Parathyroid adenoma (tissue), 2 donors: Measurements from ENCODE around the gene PRR15.

ENCODE experiments used
- H2AFZ ChIP-seq: fragments of 300-600 bp; sonication (generic); one replicate; pipeline ENCODE4 v1.7.0; 2017; ENCODE audit warnings: antibody characterized with exemption, mild to moderate bottlenecking
- H3K27ac ChIP-seq: fragments of 300-600 bp; sonication (generic); one replicate; pipeline ENCODE4 v1.7.0; 2017
- H3K27me3 ChIP-seq: fragments of 300-600 bp; sonication (generic); one replicate; pipeline ENCODE4 v1.7.0; 2017; ENCODE audit warnings: low read length; ENCODE audit not compliant: control insufficient read depth, insufficient read depth
- H3K36me3 ChIP-seq: fragments of 300-600 bp; sonication (generic); one replicate; pipeline ENCODE4 v1.7.0; 2017; ENCODE audit warnings: low read length; ENCODE audit not compliant: control insufficient read depth, insufficient read depth
- H3K4me1 ChIP-seq: fragments of 300-600 bp; sonication (generic); one replicate; pipeline ENCODE4 v1.7.0; 2017; ENCODE audit warnings: control low read depth
- H3K4me2 ChIP-seq: fragments of 300-600 bp; sonication (generic); one replicate; pipeline ENCODE4 v1.7.0; 2017; ENCODE audit warnings: low read length
- H3K4me3 ChIP-seq: fragments of 300-600 bp; sonication (generic); one replicate; pipeline ENCODE4 v1.7.0; 2017; ENCODE audit warnings: low read depth, low read length
- H3K79me2 ChIP-seq: fragments of 300-600 bp; sonication (generic); one replicate; pipeline ENCODE4 v1.7.0; 2017; ENCODE audit warnings: control low read depth
- H3K9ac ChIP-seq: fragments of 300-600 bp; sonication (generic); one replicate; pipeline ENCODE4 v1.7.0; 2017; ENCODE audit warnings: mild to moderate bottlenecking
- H3K9me3 ChIP-seq: fragments of 300-600 bp; sonication (generic); one replicate; pipeline ENCODE4 v1.7.0; 2017; ENCODE audit warnings: low read length; ENCODE audit not compliant: control insufficient read depth
- TF ChIP-seq, protein P1 (sequence below): fragments of 300-600 bp; sonication (generic); IDR thresholded peaks from one replicate; pipeline ENCODE4 v1.7.0; 2017; ENCODE audit warnings: antibody characterized with exemption, mild to moderate bottlenecking
- donor health status: primary hyperparathyroidism.

PRR15 gene

DNA sequence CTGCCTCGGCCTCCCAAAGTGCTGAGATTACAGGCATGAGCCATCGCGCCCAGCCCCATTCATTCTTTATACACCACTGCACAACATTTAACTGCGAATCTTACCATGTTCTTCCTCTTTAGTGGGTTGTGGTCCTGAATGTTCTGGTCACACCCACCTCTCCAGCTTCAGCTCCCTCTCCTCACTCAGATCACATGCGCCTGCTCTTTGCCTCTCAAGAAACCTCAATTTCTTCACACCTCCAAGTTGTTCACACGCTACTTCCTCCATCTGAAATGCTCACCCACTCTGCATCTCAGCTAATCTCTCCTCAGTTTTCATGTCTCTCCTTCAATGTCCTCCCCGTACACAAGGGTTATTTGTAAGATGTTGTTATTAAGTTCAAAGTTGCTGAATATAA is 2.4 kb upstream of the PRR15 start:
- Histone ChIP-seq H3K9me3 (no peaks in the 10 kb centered on the region), H3K79me2 (no peaks in the 10 kb centered on the region), H3K9ac (no peak overlapping the region), H3K4me2 (no peak overlapping the region), H3K4me1 (no peaks in the 10 kb centered on the region), H3K27ac (no peak overlapping the region), H3K27me3 (no peaks in the 10 kb centered on the region), H3K4me3 (no peak overlapping the region), H3K36me3 (no peaks in the 10 kb centered on the region), H2AFZ (no peak overlapping the region)
- TF ChIP-seq, protein P1, sequence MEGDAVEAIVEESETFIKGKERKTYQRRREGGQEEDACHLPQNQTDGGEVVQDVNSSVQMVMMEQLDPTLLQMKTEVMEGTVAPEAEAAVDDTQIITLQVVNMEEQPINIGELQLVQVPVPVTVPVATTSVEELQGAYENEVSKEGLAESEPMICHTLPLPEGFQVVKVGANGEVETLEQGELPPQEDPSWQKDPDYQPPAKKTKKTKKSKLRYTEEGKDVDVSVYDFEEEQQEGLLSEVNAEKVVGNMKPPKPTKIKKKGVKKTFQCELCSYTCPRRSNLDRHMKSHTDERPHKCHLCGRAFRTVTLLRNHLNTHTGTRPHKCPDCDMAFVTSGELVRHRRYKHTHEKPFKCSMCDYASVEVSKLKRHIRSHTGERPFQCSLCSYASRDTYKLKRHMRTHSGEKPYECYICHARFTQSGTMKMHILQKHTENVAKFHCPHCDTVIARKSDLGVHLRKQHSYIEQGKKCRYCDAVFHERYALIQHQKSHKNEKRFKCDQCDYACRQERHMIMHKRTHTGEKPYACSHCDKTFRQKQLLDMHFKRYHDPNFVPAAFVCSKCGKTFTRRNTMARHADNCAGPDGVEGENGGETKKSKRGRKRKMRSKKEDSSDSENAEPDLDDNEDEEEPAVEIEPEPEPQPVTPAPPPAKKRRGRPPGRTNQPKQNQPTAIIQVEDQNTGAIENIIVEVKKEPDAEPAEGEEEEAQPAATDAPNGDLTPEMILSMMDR: no peak

DNA sequence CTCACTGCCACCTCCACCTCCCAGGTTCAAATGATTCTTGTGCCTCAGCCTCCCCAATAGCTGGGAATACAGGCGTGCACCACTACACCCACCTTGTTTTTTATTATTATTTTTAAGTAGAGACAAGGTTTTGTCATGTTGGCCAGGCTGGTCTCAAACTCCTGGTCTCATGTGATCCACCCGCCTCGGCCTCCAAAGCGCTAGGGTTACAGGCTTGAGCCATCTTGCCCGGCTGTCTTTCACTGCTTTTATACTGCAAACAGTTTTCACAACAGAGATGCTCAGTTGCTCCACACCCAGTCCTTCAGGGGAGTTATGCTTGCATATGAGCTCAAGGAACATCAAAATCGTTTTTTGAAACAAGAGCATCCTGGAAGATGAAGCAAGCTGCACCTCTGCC is 1.3 kb upstream of the PRR15 start:
- Histone ChIP-seq H3K36me3 (no peaks in the 10 kb centered on the region), H3K27me3 (no peaks in the 10 kb centered on the region), H3K4me2 (no peak overlapping the region), H3K79me2 (no peaks in the 10 kb centered on the region), H2AFZ (no peak overlapping the region), H3K4me1 (no peaks in the 10 kb centered on the region), H3K9me3 (no peaks in the 10 kb centered on the region), H3K9ac (no peak overlapping the region), H3K4me3 (no peak overlapping the region), H3K27ac (no peak overlapping the region)
- TF ChIP-seq, protein P1: no peak

DNA sequence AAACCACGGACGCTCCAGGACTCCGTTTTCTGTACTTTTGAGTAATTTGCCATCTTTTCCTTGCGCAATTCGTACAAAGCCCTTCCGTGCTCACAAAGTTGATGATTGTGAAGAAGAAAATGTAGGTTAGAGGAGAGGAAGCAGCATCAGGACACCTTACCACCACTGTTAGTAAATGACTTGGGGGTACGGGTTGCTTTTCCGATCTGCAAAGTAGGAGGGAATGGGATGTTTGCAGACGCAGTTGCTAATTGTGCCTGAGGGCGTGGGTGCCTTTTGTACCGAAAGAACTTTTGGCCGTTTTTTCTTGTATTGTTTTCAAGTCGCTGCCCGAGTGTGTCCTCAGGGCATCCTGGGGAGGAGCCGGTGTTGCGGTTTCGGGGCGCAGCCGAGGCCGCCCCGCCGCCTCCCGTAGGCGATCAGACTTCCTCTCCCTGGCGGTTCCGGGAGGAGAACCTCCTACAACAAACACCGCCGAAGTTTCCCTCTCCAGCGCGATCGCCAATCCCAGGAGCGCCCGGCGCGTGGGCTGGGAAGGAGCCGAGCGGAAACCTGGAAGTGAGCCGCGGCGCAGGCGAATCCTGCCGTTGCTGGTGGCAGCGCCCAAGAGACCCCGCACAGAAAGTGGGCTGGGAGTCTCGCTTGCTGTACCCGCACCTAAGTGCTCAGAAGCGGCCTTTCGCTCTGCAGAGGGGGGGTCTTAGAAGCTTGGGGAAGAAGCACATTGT is 1.0 kb downstream of the PRR15 start:
- Histone ChIP-seq H3K9ac (no peak overlapping the region), H3K4me1 (no peaks in the 10 kb centered on the region), H3K27ac (peak overlapping the region; percentile 9)

DNA sequence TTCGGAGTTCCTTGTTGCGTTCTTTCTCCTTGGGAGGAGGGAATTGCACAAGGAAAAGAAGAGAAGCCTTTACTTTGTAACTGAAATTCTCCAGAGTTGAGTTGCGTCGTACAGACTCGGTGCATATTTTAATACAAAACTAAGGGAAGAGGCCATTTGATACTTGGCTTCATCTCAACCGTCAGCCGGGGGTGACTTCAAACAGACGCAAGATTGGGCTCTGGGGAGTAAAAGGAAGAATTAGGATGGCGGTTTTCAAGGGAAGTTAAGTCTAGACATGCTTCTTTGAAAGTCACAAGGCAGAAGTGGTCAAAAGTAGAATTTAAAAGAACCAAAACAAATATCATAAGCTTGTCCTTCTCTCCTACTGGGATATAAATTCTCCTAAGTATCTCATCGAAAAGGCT is 1.6 kb downstream of the PRR15 start:
- H3K9ac ChIP-seq: no peak overlapping the region
- no peaks in the 10 kb centered on the region for H3K79me2 ChIP-seq
- peak overlapping the region; percentile 93 for H3K4me2 ChIP-seq
- peak overlapping the region; percentile 72 for H2AFZ ChIP-seq
- H3K4me1 ChIP-seq: no peaks in the 10 kb centered on the region
- TF ChIP-seq, protein P1: no peak
- no peaks in the 10 kb centered on the region for H3K27me3 ChIP-seq
- H3K4me3 ChIP-seq: peak overlapping the region; percentile 69
- no peaks in the 10 kb centered on the region for H3K36me3 ChIP-seq
- no peaks in the 10 kb centered on the region for H3K9me3 ChIP-seq
- no peak overlapping the region for H3K27ac ChIP-seq

More for the DNA sequence above, 1.0 kb downstream of the PRR15 start:
- no peaks in the 10 kb centered on the region for H3K79me2 ChIP-seq
- H2AFZ ChIP-seq: peak overlapping the region; percentile 72
- TF ChIP-seq, protein P1: no peak
- H3K27me3 ChIP-seq: no peaks in the 10 kb centered on the region
- no peaks in the 10 kb centered on the region for H3K9me3 ChIP-seq
- H3K4me3 ChIP-seq: peak overlapping the region; percentile 69
- H3K4me2 ChIP-seq: peak overlapping the region; percentile 93
- H3K36me3 ChIP-seq: no peaks in the 10 kb centered on the region

DNA sequence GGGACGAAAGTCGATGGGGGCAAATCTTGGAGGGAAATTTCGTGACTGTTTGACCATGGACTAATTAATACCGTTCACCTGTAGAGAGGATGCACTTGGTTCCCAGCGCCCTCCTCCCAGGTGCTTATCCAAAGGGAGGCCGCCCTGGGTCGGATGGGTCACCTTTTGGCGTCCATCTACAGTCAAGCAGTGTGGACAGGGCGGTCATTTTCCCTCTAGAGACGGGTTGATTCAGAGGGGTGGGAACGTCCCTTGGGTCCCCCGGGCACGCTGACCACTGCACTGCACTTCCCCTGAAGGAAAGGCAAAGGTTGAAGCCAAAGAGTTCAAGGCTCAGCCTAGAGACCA is 2.0 kb downstream of the PRR15 start:
- peak overlapping the region; percentile 63 for H3K4me2 ChIP-seq
- H3K27ac ChIP-seq: no peak overlapping the region
- TF ChIP-seq, protein P1: no peak
- no peaks in the 10 kb centered on the region for H3K4me1 ChIP-seq
- no peaks in the 10 kb centered on the region for H3K79me2 ChIP-seq
- no peaks in the 10 kb centered on the region for H3K27me3 ChIP-seq
- peak overlapping the region; percentile 69 for H3K4me3 ChIP-seq
- H3K9ac ChIP-seq: no peak overlapping the region
- H2AFZ ChIP-seq: no peak overlapping the region
- H3K36me3 ChIP-seq: no peaks in the 10 kb centered on the region
- H3K9me3 ChIP-seq: no peaks in the 10 kb centered on the region
